A549 (cell line): ENCODE data around the gene GORASP1. TPM values are rescaled to one million over a fixed set of nuclear protein-coding genes. Genes with fewer than 3 reads are reported as not detected.

Experiments used
- ATAC-seq, 2 experiments: fragments of 200-7000 bp in 1 of 2; fragments of >200 bp in 1 of 2; cut with Nextera tagmentation in 1 of 2; cut with Tn5 transposase in 1 of 2; 3 replicates each; pipeline versions ENCODE4 v1.8.0 to v1.9.1; 2018 to 2020; ENCODE audit warnings: mild to moderate bottlenecking in 1 of 2, moderate library complexity in 1 of 2
- CTCF ChIA-PET: fragments of 300-600 bp; sonication (Branson Sonifier 250); formaldehyde crosslinking; extraction: SDS; loops from one replicate; lab custom pipeline; 2021; ENCODE audit warnings: antibody characterized with exemption, inconsistent platforms; lab: Yijun Ruan, JAX
- POLR2A ChIA-PET: fragments of 350-600 bp; formaldehyde crosslinking; extraction: SDS; loops from one replicate; lab custom pipeline; 2021; ENCODE audit warnings: antibody characterized with exemption, inconsistent platforms; lab: Yijun Ruan, JAX
- DNase-seq, 2 experiments: peaks; one replicate each; pipeline versions ENCODE4 v3.0.0 to v3.0.0-alpha.2; 2011 to 2016; ENCODE audit warnings: low read depth in 1 of 2, low spot score in 1 of 2
- FAIRE-seq: peaks from 2 replicates; lab custom pipeline; 2011; peaks lifted over from hg19 to GRCh38; lab: Jason Lieb, UNC
- H3K27ac ChIP-seq, 2 experiments: fragments of >200 bp; sonication (Bioruptor Twin); formaldehyde crosslinking; 3 replicates each; pipeline ENCODE4 v1.5.1; 2016 to 2017
- H3K4me1 ChIP-seq: fragments of >200 bp; sonication (Bioruptor Twin); formaldehyde crosslinking; 3 replicates; pipeline ENCODE4 v1.6.1; 2016
- H3K4me2 ChIP-seq: fragments of >200 bp; sonication (Bioruptor Twin); formaldehyde crosslinking; 3 replicates; pipeline ENCODE4 v1.6.1; 2016
- H3K4me3 ChIP-seq: fragments of >200 bp; sonication (Bioruptor Twin); formaldehyde crosslinking; 3 replicates; pipeline ENCODE4 v1.5.1; 2016
- H3K9me3 ChIP-seq: fragments of >200 bp; sonication (Bioruptor Twin); formaldehyde crosslinking; 3 replicates; pipeline ENCODE4 v1.6.1; 2016
- CBX2 ChIP-seq: fragments of 200-600 bp; sonication (generic); IDR thresholded peaks from 2 replicates; pipeline ENCODE4 v1.6.1; 2016; ENCODE audit warnings: low read depth, mild to moderate bottlenecking, borderline replicate concordance
- CEBPB ChIP-seq, 2 experiments: fragments of >200 bp in 1 of 2; sonication (Bioruptor Twin) in 1 of 2; formaldehyde crosslinking in 1 of 2; IDR thresholded peaks; 2 replicates each; pipeline ENCODE4 v1.6.1; 2012 to 2016
- EHMT2 ChIP-seq: fragments of 200-600 bp; sonication (generic); IDR thresholded peaks from 2 replicates; pipeline ENCODE4 v1.6.1; 2016; ENCODE audit warnings: antibody characterized with exemption, low read depth, mild to moderate bottlenecking, moderate library complexity
- ELK1 ChIP-seq: fragments of 150-350 bp; IDR thresholded peaks from 2 replicates; pipeline ENCODE4 v1.6.1; 2014; ENCODE audit warnings: low read depth, mild to moderate bottlenecking, low read length
- FOSB ChIP-seq: fragments of 250-450 bp; sonication (Bioruptor Pico); IDR thresholded peaks from 2 replicates; pipeline ENCODE4 v1.5.0; 2020; ENCODE audit warnings: mild to moderate bottlenecking, moderate library complexity
- HMGXB4 ChIP-seq: fragments of 250-450 bp; sonication (Bioruptor Pico); IDR thresholded peaks from 2 replicates; pipeline ENCODE4 v1.5.0; 2021; ENCODE audit warnings: mild to moderate bottlenecking, moderate library complexity, borderline replicate concordance
- HOXA7 ChIP-seq: fragments of 250-450 bp; sonication (Bioruptor Pico); IDR thresholded peaks from 2 replicates; pipeline ENCODE4 v1.5.0; 2020; ENCODE audit warnings: mild to moderate bottlenecking, moderate library complexity
- MAX ChIP-seq: IDR thresholded peaks from 2 replicates; pipeline ENCODE4 v1.6.1; 2012
- MAZ ChIP-seq: fragments of 150-350 bp; IDR thresholded peaks from 2 replicates; pipeline ENCODE4 v1.6.1; 2014; ENCODE audit warnings: antibody characterized with exemption, low read depth, low read length, borderline replicate concordance
- RARB ChIP-seq: fragments of 250-450 bp; sonication (Bioruptor Pico); IDR thresholded peaks from 2 replicates; pipeline ENCODE4 v1.8.0; 2021; ENCODE audit warnings: mild to moderate bottlenecking, moderate library complexity
- RNF2 ChIP-seq: fragments of 200-600 bp; sonication (generic); IDR thresholded peaks from 2 replicates; pipeline ENCODE4 v1.6.1; 2016; ENCODE audit warnings: low read depth, mild to moderate bottlenecking, antibody characterized with exemption, moderate library complexity, borderline replicate concordance
- ZC3H11A ChIP-seq: fragments of 450-650 bp; IDR thresholded peaks from 2 replicates; pipeline ENCODE4 v1.6.1; 2014; ENCODE audit warnings: antibody characterized with exemption, mild to moderate bottlenecking
- ZSCAN20 ChIP-seq: fragments of 250-450 bp; sonication (Bioruptor Pico); IDR thresholded peaks from 2 replicates; pipeline ENCODE4 v1.8.0; 2022; ENCODE audit warnings: mild to moderate bottlenecking, moderate library complexity
- WGBS: methylation state at CpG from one replicate; pipeline ENCODE4 v1.1.6; 2017; ENCODE audit errors: missing lambda C conversion rate; 5-methylcytosine and 5-hydroxymethylcytosine counted together
- polyA plus RNA-seq, 4 experiments: library from polyadenylated mRNA; depleted of rRNA in 3 of 4; stranded (reverse); fragments of >200 nt; fragmentation: RNase III in 1 of 4; extraction: RNeasy Plus Mini Kit Qiagen cat#74134 plus additional on column Dnase treatment in 1 of 4; gene quantifications; 2 replicates in 3 of 4; 3 replicates in 1 of 4; pipeline ENCODE4 v1.2.3, GENCODE V29; 2011 to 2017
- TF ChIP-seq, protein P1 (sequence below): fragments of 200-600 bp; sonication (generic); IDR thresholded peaks from 2 replicates; pipeline ENCODE4 v1.6.1; 2016; ENCODE audit warnings: antibody characterized with exemption, mild to moderate bottlenecking, moderate library complexity
- TF ChIP-seq, protein P2 (sequence below): fragments of >200 bp; sonication (Bioruptor Twin); formaldehyde crosslinking; IDR thresholded peaks from 3 replicates; pipeline ENCODE4 v1.5.1; 2016

The GORASP1 gene
- polyA plus RNA-seq, 2 of the 4 experiments (the other 2 are of a cell fraction) = 30.3 to 32.3 TPM

- TF ChIP-seq, protein P1, sequence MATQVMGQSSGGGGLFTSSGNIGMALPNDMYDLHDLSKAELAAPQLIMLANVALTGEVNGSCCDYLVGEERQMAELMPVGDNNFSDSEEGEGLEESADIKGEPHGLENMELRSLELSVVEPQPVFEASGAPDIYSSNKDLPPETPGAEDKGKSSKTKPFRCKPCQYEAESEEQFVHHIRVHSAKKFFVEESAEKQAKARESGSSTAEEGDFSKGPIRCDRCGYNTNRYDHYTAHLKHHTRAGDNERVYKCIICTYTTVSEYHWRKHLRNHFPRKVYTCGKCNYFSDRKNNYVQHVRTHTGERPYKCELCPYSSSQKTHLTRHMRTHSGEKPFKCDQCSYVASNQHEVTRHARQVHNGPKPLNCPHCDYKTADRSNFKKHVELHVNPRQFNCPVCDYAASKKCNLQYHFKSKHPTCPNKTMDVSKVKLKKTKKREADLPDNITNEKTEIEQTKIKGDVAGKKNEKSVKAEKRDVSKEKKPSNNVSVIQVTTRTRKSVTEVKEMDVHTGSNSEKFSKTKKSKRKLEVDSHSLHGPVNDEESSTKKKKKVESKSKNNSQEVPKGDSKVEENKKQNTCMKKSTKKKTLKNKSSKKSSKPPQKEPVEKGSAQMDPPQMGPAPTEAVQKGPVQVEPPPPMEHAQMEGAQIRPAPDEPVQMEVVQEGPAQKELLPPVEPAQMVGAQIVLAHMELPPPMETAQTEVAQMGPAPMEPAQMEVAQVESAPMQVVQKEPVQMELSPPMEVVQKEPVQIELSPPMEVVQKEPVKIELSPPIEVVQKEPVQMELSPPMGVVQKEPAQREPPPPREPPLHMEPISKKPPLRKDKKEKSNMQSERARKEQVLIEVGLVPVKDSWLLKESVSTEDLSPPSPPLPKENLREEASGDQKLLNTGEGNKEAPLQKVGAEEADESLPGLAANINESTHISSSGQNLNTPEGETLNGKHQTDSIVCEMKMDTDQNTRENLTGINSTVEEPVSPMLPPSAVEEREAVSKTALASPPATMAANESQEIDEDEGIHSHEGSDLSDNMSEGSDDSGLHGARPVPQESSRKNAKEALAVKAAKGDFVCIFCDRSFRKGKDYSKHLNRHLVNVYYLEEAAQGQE = no peak
Observed at GRCh38 chr3:39144748-39145380, 37.4 kb upstream of the GORASP1 start (continued).

GRCh38 chr3:39144095-39144747 is 36.8 kb upstream of the GORASP1 start:
- Histone ChIP-seq H3K4me2 (no peak overlapping the region), H3K9me3 (no peaks in the 10 kb centered on the region), H3K4me3 (no peak overlapping the region), H3K27ac (no peak overlapping the region; a peak in 1 of 6 replicates), H3K4me1 (peaks cover 63% of the 10 kb centered on the region)
- TF ChIP-seq MAZ (no peak), HMGXB4 (CRISPR knock-in tag) (no peak), CBX2 (no peak), ZC3H11A (no peak), CEBPB (IDR thresholded peaks at IDR 0.05) (no peak), ELK1 (no peak), MAX (no peak)
- TF ChIP-seq, protein P2, sequence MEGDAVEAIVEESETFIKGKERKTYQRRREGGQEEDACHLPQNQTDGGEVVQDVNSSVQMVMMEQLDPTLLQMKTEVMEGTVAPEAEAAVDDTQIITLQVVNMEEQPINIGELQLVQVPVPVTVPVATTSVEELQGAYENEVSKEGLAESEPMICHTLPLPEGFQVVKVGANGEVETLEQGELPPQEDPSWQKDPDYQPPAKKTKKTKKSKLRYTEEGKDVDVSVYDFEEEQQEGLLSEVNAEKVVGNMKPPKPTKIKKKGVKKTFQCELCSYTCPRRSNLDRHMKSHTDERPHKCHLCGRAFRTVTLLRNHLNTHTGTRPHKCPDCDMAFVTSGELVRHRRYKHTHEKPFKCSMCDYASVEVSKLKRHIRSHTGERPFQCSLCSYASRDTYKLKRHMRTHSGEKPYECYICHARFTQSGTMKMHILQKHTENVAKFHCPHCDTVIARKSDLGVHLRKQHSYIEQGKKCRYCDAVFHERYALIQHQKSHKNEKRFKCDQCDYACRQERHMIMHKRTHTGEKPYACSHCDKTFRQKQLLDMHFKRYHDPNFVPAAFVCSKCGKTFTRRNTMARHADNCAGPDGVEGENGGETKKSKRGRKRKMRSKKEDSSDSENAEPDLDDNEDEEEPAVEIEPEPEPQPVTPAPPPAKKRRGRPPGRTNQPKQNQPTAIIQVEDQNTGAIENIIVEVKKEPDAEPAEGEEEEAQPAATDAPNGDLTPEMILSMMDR = no peak
- no peak for FAIRE-seq
- ChIA-PET POLR2A (no interaction called here), CTCF (interaction anchor here (0.7 to 1.3 kb wide), 2 partner anchors 45 to 47 kb away, joined by 3 to 4 read pairs; no protein-coding TSS in a partner anchor)
- 93% methylated on average over 20 of the region's 20 CpGs for whole genome bisulfite sequencing
- DNase-seq = no peak
- ATAC-seq = no peak

DNA sequence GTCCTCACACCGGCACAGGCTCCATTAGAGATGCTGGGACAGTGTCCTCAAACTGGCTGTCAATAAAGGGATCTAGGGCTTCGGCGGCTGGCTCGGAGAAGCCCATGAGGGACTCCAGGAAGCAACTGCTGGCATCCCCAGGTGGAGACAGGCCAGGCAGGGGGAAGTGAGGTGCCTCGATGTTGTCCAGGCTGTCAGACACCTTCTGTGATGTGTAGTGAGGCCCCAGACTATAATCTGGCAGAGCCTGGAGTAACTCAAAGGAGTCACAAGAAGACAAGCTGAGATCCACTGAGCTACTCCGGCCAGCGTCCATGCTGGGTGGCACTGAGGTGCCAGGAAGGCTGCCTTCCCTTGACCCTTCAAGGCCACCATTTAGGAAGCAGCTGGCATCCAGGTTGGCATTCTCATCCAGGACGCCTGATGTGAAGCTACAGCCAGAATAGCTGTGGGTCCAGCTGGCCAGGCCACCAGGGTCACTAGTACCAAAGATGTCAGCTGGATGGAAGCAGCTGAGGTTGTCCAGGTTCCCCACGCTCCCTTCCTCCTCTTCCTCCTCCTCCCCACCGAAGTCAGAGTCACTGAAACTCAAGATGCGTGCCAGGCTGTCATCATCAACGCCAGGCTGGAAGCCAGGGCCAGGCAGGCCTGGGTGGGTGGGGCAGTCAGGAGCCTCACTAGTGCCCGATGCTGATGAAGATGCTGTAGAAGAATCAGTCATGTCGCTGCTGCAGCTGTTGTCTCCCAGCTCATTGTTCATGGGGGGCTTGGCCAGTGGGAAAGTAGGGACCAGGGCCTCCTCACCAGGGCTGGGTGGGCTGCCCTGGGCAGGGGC is 35.8 kb upstream of the GORASP1 start:
- Histone ChIP-seq H3K4me1 (peaks cover 53% of the 10 kb centered on the region), H3K27ac (no peak overlapping the region), H3K4me2 (no peak overlapping the region), H3K9me3 (no peaks in the 10 kb centered on the region), H3K4me3 (no peak overlapping the region)
- FAIRE-seq (no peak), ATAC-seq (no peak), DNase-seq (no peak)
- POLR2A ChIA-PET = no interaction called here
- 82% methylated on average over 13 of the region's 14 CpGs for WGBS
- no peak for TF ChIP-seq FOSB
- TF ChIP-seq, protein P2 = no peak
- no peak for TF ChIP-seq MAX
- no peak for TF ChIP-seq HOXA7
- TF ChIP-seq EHMT2 = no peak
- TF ChIP-seq RARB = no peak
- TF ChIP-seq ZSCAN20 (CRISPR knock-in tag) = no peak
- no peak for TF ChIP-seq RNF2
- CTCF ChIA-PET = interaction anchor here (1.3 kb wide), 1 partner anchor 48 kb away, joined by 4 read pairs; no protein-coding TSS in a partner anchor
